Measurements from ENCODE around the gene MUSTN1. TPM values are rescaled to one million over a fixed set of nuclear protein-coding genes. Genes with fewer than 3 reads are reported as not detected.

The MUSTN1 gene
- total RNA-seq, 4 donors from 2014 or later: 2.8 to 34.7 (median 6.4) TPM

GRCh38 chr3:52838561-52839267, 3.9 kb upstream of the MUSTN1 start:
- no peak for TF ChIP-seq CTCF (IDR thresholded peaks at IDR 0.05)
- ATAC-seq (ENCODE audit: low FRiP score): no peak
- DNase-seq (ENCODE audit: low spot score): no peak

GRCh38 chr3:52836986-52837385, 2.2 kb upstream of the MUSTN1 start:
- ATAC-seq (ENCODE audit: low FRiP score) (no peak), DNase-seq (ENCODE audit: low spot score) (no peak)
- TF ChIP-seq CTCF (IDR thresholded peaks at IDR 0.05): no peak

- TF ChIP-seq CTCF (IDR thresholded peaks at IDR 0.05): no peak
- DNase-seq (ENCODE audit: low spot score) (no peak), ATAC-seq (ENCODE audit: low FRiP score) (no peak)
Measured at GRCh38 chr3:52836471-52836845, 1.6 kb upstream of the MUSTN1 start.

GRCh38 chr3:52835766-52836470, 1.1 kb upstream of the MUSTN1 start:
- DNase-seq (ENCODE audit: low spot score): no peak
- ATAC-seq (ENCODE audit: low FRiP score): no peak
- no peak for TF ChIP-seq CTCF (IDR thresholded peaks at IDR 0.05)

- no peak for TF ChIP-seq CTCF (IDR thresholded peaks at IDR 0.05)
- no peak for ATAC-seq (ENCODE audit: low FRiP score)
- DNase-seq (ENCODE audit: low spot score): no peak
Measured at GRCh38 chr3:52833202-52833601, 1.6 kb downstream of the MUSTN1 start.

- DNase-seq (ENCODE audit: low spot score) (peak; percentile 27), ATAC-seq (ENCODE audit: low FRiP score) (no peak)
- TF ChIP-seq CTCF (IDR thresholded peaks at IDR 0.05): no peak
Measured at GRCh38 chr3:52831500-52832301, 3.1 kb downstream of the MUSTN1 start.
